GM04504 (cell line): ENCODE results near the gene OR2AP1.
"Not testable (repeated sequence)": the region's sequence is repeated elsewhere in the genome, so short reads cannot be mapped to it uniquely, and the experiment has no call there.

ENCODE experiments used
- DNase-seq: peaks from one replicate; pipeline ENCODE4 v3.0.0-alpha.2; 2012; ENCODE audit warnings: low read depth

Gene OR2AP1

GRCh38 chr12:55572168-55572567 lies at the start of gene OR2AP1:
Gene OR2AP1, plus strand, starts transcription at chr12:55572468. Its CDS starts 1,947 bp downstream, at chr12:55574415.
- DNase-seq = no peak

- DNase-seq = not testable (repeated sequence)
These were observed 24.0 kb upstream of the OR2AP1 start for GRCh38 chr12:55548235-55548634.

DNA sequence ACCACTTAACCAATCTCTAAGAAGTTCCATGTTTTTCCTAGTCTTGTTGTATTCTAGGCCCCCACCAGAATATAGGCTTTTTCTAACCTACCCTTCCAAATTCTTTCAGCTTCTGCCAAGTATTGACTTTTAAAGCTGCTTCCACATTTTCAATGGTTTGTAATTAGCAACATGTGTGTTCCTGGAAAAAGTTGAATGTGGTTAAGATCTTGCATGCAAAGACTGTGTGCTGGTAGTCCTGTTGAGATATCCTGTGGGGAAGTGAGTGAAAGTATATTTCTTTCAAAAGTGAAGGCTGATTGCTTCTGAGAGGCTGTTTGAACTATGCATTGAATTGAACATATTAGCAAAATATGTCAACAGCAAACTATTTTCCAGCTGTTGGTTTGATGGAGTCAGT lies 23.5 kb upstream of the OR2AP1 start:
- DNase-seq = no peak

GRCh38 chr12:55549302-55549701 lies 23.0 kb upstream of the OR2AP1 start, which contains the start of gene OR6C4:
Gene OR6C4, plus strand, starts transcription at chr12:55549602. Its CDS starts 1,625 bp downstream, at chr12:55551227.
- no peak for DNase-seq

- DNase-seq = no peak
These were observed 18.0 kb upstream of the OR2AP1 start for GRCh38 chr12:55554296-55554695.

- not testable (repeated sequence) for DNase-seq
These were observed 2.2 kb upstream of the OR2AP1 start for GRCh38 chr12:55570060-55570459.

DNA sequence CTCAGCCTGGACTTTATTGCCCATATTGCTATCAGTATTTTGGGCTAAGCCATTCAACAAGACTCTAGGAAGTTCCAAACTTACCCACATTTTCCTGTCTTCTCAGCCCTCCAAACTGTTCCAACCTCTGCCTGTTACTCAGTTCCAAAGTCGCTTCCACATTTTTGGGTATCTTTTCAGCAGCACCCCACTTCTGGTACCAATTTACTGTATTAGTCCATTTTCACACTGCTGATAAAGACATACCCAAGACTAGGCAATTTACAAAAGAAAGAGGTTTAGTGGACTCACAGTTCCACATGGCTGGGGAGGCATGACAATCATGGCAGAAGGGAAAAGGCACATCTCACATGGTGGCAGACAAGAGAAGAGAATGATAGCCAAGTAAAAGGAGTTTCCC lies 1.6 kb upstream of the OR2AP1 start:
- not testable (repeated sequence) for DNase-seq

DNA sequence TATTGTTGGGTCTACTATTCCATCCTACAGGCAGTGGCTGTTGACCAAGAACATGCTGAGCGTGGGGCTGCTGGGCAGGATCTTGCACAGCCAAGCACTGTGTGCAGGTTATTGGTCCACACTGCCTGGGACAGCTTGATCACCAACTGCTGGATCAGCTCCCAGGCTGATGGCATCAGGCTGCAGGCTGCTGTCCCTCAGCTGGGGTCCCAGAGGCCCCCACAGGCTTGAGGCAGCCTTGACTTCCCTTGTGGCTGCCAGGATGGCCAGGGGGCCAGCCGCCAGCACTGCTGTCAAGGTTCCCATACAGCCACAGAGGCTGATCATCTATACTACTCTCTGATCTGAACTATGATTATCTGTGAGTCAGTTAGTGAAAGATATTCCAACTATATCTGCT lies 9.8 kb downstream of the OR2AP1 start:
- no peak for DNase-seq

- no peak for DNase-seq
These were observed 13.5 kb downstream of the OR2AP1 start for GRCh38 chr12:55585817-55586216.

GRCh38 chr12:55590152-55590551 lies 17.9 kb downstream of the OR2AP1 start:
- not testable (repeated sequence) for DNase-seq

GRCh38 chr12:55607821-55608594 lies 35.7 kb downstream of the OR2AP1 start:
- no peak for DNase-seq

- DNase-seq = no peak
These were observed 38.3 kb downstream of the OR2AP1 start for GRCh38 chr12:55610598-55610997.

DNA sequence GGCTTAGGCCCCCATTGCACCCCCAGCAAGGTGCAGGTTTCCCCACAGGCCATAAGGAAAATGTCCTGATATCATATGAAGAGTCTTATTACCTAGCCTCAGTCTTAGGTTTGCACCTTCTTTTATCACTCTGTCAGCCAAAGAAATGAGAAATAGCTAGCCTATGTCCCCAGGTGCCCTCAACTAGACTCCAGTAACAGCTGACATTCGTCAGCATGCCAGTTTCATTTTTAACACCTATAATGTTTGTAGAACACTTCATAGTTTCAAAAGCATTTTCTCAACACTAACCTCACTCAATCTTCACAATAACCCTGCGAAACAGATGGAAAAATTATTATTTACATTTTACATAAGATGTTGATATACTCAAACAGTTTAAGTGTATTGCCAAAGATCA lies 40.4 kb downstream of the OR2AP1 start:
- DNase-seq = no peak

- no peak for DNase-seq
These were observed 42.5 kb downstream of the OR2AP1 start for GRCh38 chr12:55614764-55615163.

DNA sequence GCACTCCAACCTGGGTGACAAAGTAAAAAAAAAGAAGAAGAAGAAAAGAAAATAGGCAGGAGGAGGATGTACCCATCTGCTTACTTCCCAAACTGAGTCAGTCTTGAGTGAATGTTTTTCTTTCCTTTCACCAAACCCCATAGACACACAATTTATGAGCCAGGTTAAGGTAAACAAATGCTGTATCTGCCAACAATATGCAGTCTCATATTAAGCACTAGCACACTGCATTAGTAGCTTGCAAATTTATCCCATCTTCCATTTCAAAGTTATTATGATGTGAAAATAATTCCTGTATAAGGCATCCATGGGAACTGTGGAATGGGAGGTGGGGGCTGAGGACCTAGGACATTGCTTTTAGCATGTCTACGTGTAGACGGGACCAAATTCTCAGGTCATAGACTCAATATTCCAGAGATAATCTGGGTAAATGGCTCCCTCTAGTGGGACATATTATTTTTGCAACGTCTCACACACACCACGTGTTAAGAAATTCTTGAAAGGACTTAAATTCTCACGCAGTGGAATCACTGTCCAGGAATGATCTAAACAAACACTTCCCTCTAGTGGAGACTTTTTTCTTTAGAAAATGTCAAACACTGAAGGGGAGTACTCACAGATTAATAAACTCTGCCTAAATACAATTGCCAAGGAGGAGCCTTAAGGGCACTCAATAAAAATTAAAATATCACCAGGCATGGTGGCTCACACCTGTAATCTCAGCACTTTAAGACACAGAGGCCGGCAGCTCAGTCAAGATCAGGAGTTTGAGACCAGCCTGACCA lies 47.3 kb downstream of the OR2AP1 start:
- peak; percentile 80 for DNase-seq

DNA sequence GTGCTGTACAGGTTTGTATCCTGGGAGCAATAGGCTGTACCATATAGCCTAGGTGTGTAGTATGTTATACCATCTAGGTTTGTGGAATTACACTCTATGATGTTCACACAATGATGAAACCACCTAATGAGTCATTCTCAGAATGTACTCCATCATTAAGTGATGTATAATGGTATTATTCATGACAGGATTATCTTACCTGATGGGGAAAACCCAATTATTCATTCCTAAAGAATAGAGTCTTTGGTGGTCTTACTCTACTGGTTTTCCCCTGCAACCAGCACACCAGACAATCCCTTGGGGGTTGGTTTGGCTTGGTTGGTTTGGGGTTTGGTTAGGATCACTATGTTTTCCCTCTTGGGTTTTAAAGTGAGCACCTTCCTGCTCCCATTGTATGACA lies 51.8 kb downstream of the OR2AP1 start:
- DNase-seq = no peak
